DOHH2 (cell line): ENCODE data around the gene SDHA.

Source experiments
- EZH2phosphoT487 ChIP-seq: fragments of 200-600 bp; sonication (generic); IDR thresholded peaks from 2 replicates; pipeline ENCODE4 v1.6.1; 2017; ENCODE audit warnings: borderline replicate concordance, mild to moderate bottlenecking, antibody characterized with exemption, low read length, moderate library complexity, mixed read lengths
- TF ChIP-seq, protein P1 (sequence below): fragments of 200-600 bp; sonication (generic); IDR thresholded peaks from one replicate; pipeline ENCODE4 v1.5.1; 2014; ENCODE audit warnings: antibody characterized with exemption, mild to moderate bottlenecking, low read depth, low read length; ENCODE audit not compliant: poor library complexity, severe bottlenecking

DNA sequence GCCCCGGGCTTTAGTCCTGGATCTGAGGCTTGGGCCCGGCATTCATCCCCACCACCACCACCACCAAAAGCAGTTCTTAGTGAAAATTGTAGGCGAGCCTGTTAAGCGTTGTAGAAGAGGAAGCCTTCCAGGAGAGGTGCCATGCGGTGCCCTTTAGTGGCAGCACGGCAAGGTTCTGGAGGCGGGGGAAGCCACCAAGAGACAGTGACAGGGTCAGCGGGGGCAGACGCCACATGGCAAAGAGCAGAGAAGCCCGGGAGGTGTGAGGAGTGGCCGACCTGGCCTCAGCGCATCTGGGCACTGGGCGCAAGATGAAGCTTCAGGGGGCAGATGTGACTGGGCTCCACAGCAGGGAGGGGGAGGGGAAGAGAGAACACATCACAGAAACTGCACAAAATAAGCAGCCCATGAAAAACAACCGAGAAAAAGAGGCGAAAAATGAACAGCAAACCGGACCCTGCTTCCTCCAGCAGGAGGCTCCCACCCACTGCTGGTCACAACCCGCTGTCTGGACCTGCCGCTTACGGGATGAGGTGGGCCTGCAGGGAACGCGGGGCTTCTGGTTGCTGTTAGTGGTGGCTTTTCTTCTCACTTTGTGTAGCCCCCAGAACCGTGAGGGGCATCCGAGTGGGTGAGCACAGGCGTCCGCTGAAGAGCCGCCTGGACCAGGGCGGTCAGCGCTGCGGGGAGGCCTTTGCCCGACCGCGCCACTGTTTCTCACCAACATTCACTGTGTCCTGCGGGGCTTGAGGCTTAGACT is 22.5 kb upstream of the SDHA start:
- TF ChIP-seq, protein P1, sequence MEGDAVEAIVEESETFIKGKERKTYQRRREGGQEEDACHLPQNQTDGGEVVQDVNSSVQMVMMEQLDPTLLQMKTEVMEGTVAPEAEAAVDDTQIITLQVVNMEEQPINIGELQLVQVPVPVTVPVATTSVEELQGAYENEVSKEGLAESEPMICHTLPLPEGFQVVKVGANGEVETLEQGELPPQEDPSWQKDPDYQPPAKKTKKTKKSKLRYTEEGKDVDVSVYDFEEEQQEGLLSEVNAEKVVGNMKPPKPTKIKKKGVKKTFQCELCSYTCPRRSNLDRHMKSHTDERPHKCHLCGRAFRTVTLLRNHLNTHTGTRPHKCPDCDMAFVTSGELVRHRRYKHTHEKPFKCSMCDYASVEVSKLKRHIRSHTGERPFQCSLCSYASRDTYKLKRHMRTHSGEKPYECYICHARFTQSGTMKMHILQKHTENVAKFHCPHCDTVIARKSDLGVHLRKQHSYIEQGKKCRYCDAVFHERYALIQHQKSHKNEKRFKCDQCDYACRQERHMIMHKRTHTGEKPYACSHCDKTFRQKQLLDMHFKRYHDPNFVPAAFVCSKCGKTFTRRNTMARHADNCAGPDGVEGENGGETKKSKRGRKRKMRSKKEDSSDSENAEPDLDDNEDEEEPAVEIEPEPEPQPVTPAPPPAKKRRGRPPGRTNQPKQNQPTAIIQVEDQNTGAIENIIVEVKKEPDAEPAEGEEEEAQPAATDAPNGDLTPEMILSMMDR: peak; percentile 15
- TF ChIP-seq EZH2phosphoT487: no peak
